GM12878 (cell line): ENCODE results near the gene TNIP1. TPM values are rescaled to one million over a fixed set of nuclear protein-coding genes. Genes with fewer than 3 reads are reported as not detected.
A peak's percentile ranks its signal among the peaks of the same experiment; 100 is the strongest.

Source experiments
- EED ChIP-seq: sonication (generic); IDR thresholded peaks from 2 replicates; pipeline ENCODE4 v1.6.1; 2016; ENCODE audit warnings: antibody characterized with exemption, low read depth
- HCFC1 ChIP-seq: fragments of 150-350 bp; IDR thresholded peaks from 2 replicates; pipeline ENCODE4 v1.6.1; 2014; ENCODE audit warnings: low read length
- IKZF1 ChIP-seq: fragments of 450-650 bp; conservative IDR thresholded peaks from 2 replicates; pipeline ENCODE4 v1.6.1; 2017; ENCODE audit warnings: antibody characterized with exemption, mild to moderate bottlenecking
- MEF2A ChIP-seq: IDR thresholded peaks from 2 replicates; pipeline ENCODE4 v1.6.1; 2011; ENCODE audit warnings: low read depth, mild to moderate bottlenecking, low read length, moderate library complexity; ENCODE audit not compliant: insufficient read depth
- PAX8 ChIP-seq: fragments of 450-650 bp; IDR thresholded peaks from 2 replicates; pipeline ENCODE4 v1.6.1; 2017; ENCODE audit warnings: mild to moderate bottlenecking, moderate library complexity
- POLR2A ChIP-seq: IDR thresholded peaks from 2 replicates; pipeline ENCODE4 v1.6.1; 2011; ENCODE audit warnings: low read depth, mild to moderate bottlenecking, low read length
- RELA ChIP-seq: fragments of 450-650 bp; IDR thresholded peaks from 2 replicates; pipeline ENCODE4 v1.8.0; 2014; ENCODE audit warnings: borderline replicate concordance; ENCODE audit not compliant: partially characterized antibody
- RFX5 ChIP-seq: IDR thresholded peaks from 2 replicates; pipeline ENCODE4 v1.6.1; 2011; ENCODE audit warnings: low read depth, low read length, improper control_type of control experiment
- RUNX3 ChIP-seq: IDR thresholded peaks from 2 replicates; pipeline ENCODE4 v1.6.1; 2012; ENCODE audit warnings: low read length, inconsistent platforms
- STAT3 ChIP-seq: IDR thresholded peaks from 2 replicates; pipeline ENCODE4 v1.6.1; 2011; ENCODE audit warnings: low read depth, low read length, improper control_type of control experiment
- TBL1XR1 ChIP-seq: IDR thresholded peaks from 2 replicates; pipeline ENCODE4 v1.6.1; 2012; ENCODE audit warnings: low read depth, low read length, improper control_type of control experiment
- TCF7 ChIP-seq: IDR thresholded peaks from 2 replicates; pipeline ENCODE4 v1.6.1; 2014; ENCODE audit warnings: antibody characterized with exemption, borderline replicate concordance
- polyA plus RNA-seq, 11 experiments: library from polyadenylated mRNA; depleted of rRNA in 4 of 11; unstranded in 6 of 11; stranded (reverse) in 5 of 11; fragments of >200 nt; fragmentation: Nextera tagmentation in 4 of 11; fragmentation: Illumina TruSeq in 1 of 11; extraction: Ambion mirVana in 4 of 11; extraction: Trizol in 1 of 11; gene quantifications; 1 replicate in 1 of 11; 2 replicates in 10 of 11; pipeline versions ENCODE4 v1.2.1 to v1.2.3, GENCODE V29; 2011 to 2016; ENCODE audit warnings: inconsistent platforms in 2 of 11, missing spikeins in 2 of 11, low read depth in 1 of 11
- total RNA-seq, 4 experiments: library from RNA; depleted of rRNA in 3 of 4; stranded (reverse); fragments of >200 nt in 3 of 4; fragmentation: Illumina TruSeq in 1 of 4; extraction: Trizol in 1 of 4; gene quantifications; 2 replicates each; pipeline versions ENCODE4 v1.2.1 to v1.2.3, GENCODE V29; 2013 to 2021
- TF ChIP-seq, protein P1 (sequence below): fragments of 450-650 bp; IDR thresholded peaks from 2 replicates; pipeline ENCODE4 v1.6.1; 2016; ENCODE audit warnings: mild to moderate bottlenecking
- TF ChIP-seq, protein P2 (sequence below): fragments of 450-650 bp; conservative IDR thresholded peaks from 2 replicates; pipeline ENCODE4 v1.6.1; 2017; ENCODE audit warnings: mild to moderate bottlenecking, moderate library complexity

TNIP1 gene
- total and polyA plus RNA-seq, 10 of the 15 experiments (the other 5 are each of a cell fraction or from before 2014, with no cell fraction given) = 4.4 to 279 (median 150) TPM

DNA sequence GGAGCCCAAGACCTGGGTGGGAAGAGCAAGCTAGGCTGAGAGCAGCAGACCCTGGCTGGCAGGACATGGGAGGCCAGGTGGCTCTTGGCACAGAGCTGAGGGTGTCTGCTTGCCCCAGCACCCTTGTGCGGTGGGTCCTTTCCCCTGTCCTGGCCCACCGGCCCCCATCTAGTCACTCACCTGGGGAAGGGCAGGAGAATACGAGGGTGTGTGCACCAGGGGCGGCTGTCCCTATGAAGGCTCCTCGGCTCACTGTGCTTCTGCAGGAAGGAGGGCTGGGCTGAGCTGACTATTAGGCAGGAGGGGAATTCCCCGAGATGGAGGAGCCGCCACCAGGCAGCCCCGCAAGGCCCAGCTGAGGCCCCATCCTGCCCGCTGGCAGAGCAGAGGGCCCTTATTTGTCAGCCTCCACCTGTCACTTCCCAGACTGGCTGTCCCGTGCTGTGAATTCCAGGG is 6.1 kb upstream of the TNIP1 start (continued):
- TF ChIP-seq RELA (peak; percentile 46), EED (peak; percentile 34; the same call in 1 of the 2 replicates), TCF7 (no peak), RUNX3 (no peak), PAX8 (no peak), MEF2A (no peak), HCFC1 (0 out of 2 replicates have a peak, but pooled peaks have one; percentile 18), POLR2A (peak; percentile 89), TBL1XR1 (no peak), IKZF1 (peak; percentile 52), RFX5 (no peak), STAT3 (no peak)
- TF ChIP-seq, protein P1, sequence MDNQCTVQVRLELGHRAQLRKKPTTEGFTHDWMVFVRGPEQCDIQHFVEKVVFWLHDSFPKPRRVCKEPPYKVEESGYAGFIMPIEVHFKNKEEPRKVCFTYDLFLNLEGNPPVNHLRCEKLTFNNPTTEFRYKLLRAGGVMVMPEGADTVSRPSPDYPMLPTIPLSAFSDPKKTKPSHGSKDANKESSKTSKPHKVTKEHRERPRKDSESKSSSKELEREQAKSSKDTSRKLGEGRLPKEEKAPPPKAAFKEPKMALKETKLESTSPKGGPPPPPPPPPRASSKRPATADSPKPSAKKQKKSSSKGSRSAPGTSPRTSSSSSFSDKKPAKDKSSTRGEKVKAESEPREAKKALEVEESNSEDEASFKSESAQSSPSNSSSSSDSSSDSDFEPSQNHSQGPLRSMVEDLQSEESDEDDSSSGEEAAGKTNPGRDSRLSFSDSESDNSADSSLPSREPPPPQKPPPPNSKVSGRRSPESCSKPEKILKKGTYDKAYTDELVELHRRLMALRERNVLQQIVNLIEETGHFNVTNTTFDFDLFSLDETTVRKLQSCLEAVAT = peak; percentile 13; the same call in 1 of the 2 replicates
- TF ChIP-seq, protein P2, sequence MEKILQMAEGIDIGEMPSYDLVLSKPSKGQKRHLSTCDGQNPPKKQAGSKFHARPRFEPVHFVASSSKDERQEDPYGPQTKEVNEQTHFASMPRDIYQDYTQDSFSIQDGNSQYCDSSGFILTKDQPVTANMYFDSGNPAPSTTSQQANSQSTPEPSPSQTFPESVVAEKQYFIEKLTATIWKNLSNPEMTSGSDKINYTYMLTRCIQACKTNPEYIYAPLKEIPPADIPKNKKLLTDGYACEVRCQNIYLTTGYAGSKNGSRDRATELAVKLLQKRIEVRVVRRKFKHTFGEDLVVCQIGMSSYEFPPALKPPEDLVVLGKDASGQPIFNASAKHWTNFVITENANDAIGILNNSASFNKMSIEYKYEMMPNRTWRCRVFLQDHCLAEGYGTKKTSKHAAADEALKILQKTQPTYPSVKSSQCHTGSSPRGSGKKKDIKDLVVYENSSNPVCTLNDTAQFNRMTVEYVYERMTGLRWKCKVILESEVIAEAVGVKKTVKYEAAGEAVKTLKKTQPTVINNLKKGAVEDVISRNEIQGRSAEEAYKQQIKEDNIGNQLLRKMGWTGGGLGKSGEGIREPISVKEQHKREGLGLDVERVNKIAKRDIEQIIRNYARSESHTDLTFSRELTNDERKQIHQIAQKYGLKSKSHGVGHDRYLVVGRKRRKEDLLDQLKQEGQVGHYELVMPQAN = 0 out of 2 replicates have a peak, but pooled peaks have one; percentile 38
